MM.1S (cell line): Measurements from ENCODE around the gene ENTPD2.

Source experiments
- EZH2phosphoT487 ChIP-seq: fragments of 300-600 bp; sonication (generic); IDR thresholded peaks from 2 replicates; pipeline ENCODE4 v1.6.1; 2018; ENCODE audit warnings: antibody characterized with exemption, low read length
- TF ChIP-seq, protein P1 (sequence below): fragments of 300-600 bp; sonication (generic); IDR thresholded peaks from 2 replicates; pipeline ENCODE4 v1.5.1; 2016; ENCODE audit warnings: antibody characterized with exemption, low read length, mixed read lengths

DNA sequence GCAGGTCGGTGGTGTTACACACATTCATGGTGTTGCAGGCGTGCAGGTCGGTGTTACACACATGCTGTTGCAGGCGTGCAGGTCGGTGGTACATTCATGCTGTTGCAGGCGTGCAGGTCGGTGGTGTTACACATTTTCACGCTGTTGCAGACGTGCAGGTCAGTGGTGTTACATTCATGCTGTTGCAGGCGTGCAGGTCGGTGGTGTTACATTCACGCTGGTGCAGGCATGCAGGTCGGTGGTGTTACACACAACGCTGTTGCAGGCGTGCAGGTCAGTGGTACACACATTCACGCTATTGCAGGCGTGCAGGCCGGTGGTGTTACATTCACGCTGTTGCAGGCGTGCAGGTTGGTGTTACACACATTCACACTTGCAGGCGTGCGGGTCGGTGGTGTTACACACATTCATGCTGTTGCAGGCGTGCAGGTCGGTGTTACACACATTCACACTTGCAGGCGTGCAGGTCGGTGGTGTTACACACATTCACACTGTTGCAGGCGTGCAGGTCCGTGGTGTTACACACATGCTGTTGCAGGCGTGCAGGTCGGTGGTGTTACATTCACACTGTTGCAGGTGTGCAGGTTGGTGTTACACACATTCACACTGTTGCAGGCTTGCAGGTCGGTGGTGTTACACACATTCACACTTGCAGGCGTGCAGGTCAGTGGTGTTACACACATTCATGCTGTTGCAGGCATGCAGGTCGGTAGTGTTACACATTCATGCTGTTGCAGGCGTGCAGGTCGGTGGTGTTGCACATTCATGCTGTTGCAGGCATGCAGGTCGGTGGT lies 49.5 kb upstream of the ENTPD2 start:
- no peak for TF ChIP-seq EZH2phosphoT487
- TF ChIP-seq, protein P1, sequence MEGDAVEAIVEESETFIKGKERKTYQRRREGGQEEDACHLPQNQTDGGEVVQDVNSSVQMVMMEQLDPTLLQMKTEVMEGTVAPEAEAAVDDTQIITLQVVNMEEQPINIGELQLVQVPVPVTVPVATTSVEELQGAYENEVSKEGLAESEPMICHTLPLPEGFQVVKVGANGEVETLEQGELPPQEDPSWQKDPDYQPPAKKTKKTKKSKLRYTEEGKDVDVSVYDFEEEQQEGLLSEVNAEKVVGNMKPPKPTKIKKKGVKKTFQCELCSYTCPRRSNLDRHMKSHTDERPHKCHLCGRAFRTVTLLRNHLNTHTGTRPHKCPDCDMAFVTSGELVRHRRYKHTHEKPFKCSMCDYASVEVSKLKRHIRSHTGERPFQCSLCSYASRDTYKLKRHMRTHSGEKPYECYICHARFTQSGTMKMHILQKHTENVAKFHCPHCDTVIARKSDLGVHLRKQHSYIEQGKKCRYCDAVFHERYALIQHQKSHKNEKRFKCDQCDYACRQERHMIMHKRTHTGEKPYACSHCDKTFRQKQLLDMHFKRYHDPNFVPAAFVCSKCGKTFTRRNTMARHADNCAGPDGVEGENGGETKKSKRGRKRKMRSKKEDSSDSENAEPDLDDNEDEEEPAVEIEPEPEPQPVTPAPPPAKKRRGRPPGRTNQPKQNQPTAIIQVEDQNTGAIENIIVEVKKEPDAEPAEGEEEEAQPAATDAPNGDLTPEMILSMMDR: no peak
